HepG2 (cell line): Measurements from ENCODE around the gene PRTN3. TPM values are rescaled to one million over a fixed set of nuclear protein-coding genes. Genes with fewer than 3 reads are reported as not detected.

Experiments
- ATAC-seq: fragments of 200-7000 bp; cut with Tn5 transposase; 3 replicates; pipeline ENCODE4 v1.9.1; 2020; ENCODE audit warnings: mild to moderate bottlenecking, moderate library complexity
- BruUV-seq: library from RNA; stranded (reverse); fragments of 400-500 nt; replicated peaks from 2 replicates; lab custom pipeline; 2021; lab: Mats Ljungman, UMichigan
- CTCF ChIA-PET: fragments of 300-600 bp; formaldehyde crosslinking; extraction: SDS; loops from one replicate; lab custom pipeline; 2021; ENCODE audit warnings: low total read pairs, inconsistent platforms, low intra/inter-chr PET ratio; lab: Yijun Ruan, JAX
- POLR2A ChIA-PET: fragments of 350-600 bp; sonication (Branson Sonifier 250); formaldehyde crosslinking; loops from one replicate; lab custom pipeline; 2020; ENCODE audit warnings: antibody characterized with exemption, inconsistent platforms; lab: Yijun Ruan, JAX
- DNase-seq: peaks from one replicate; pipeline ENCODE4 v3.0.0-alpha.2; 2015; ENCODE audit warnings: low spot score
- FAIRE-seq: peaks from 3 replicates; lab custom pipeline; 2011; peaks lifted over from hg19 to GRCh38; lab: Jason Lieb, UNC
- H2AFZ ChIP-seq: one replicate; pipeline ENCODE4 v1.6.1; 2011; ENCODE audit warnings: low read length, inconsistent platforms
- H3K27ac ChIP-seq: fragments of 300-600 bp; 3 replicates; pipeline ENCODE4 v1.8.0; 2011; ENCODE audit warnings: mixed run types, mild to moderate bottlenecking, mixed read lengths, low read length, inconsistent platforms; ENCODE audit not compliant: insufficient read depth; ENCODE audit errors: extremely low read length
- H3K27me3 ChIP-seq, 2 experiments: fragments of 200-600 bp in 1 of 2; 2 replicates in 1 of 2; 3 replicates in 1 of 2; pipeline versions ENCODE4 v1.6.0 to v1.8.0; 2011; ENCODE audit warnings: low read length in 2 of 2, mild to moderate bottlenecking in 2 of 2, moderate library complexity in 2 of 2, inconsistent platforms in 1 of 2; ENCODE audit not compliant: insufficient read depth in 2 of 2, control insufficient read depth in 1 of 2
- H3K36me3 ChIP-seq, 2 experiments: fragments of 200-600 bp in 1 of 2; replicated peaks in 1 of 2; 2 replicates in 1 of 2; 3 replicates in 1 of 2; pipeline versions ENCODE4 v1.5.1 to v1.8.0; 2011; ENCODE audit warnings: low read length in 2 of 2, inconsistent platforms in 1 of 2; ENCODE audit not compliant: insufficient read depth in 2 of 2, control insufficient read depth in 1 of 2
- H3K4me1 ChIP-seq: 2 replicates; pipeline ENCODE4 v1.5.1; 2012; ENCODE audit warnings: low read length, inconsistent platforms; ENCODE audit not compliant: insufficient read depth
- H3K4me2 ChIP-seq: 2 replicates; pipeline ENCODE4 v1.6.0; 2011; ENCODE audit warnings: low read depth, low read length, inconsistent platforms
- H3K4me3 ChIP-seq, 3 experiments: fragments of 200-600 bp in 1 of 3; sonication (generic), shearing (Covaris generic) in 1 of 3; replicated peaks in 1 of 3; 2 replicates each; pipeline ENCODE4 v1.5.1; 2011 to 2016; ENCODE audit warnings: low read length in 3 of 3, inconsistent platforms in 2 of 3, low read depth in 2 of 3, mild to moderate bottlenecking in 2 of 3, control low read depth in 1 of 3, mixed read lengths in 1 of 3; ENCODE audit not compliant: insufficient read depth in 1 of 3
- H3K79me2 ChIP-seq: one replicate; pipeline ENCODE4 v1.6.1; 2011; ENCODE audit warnings: low read length, inconsistent platforms; ENCODE audit not compliant: insufficient read depth
- H3K9ac ChIP-seq: 2 replicates; pipeline ENCODE4 v1.6.0; 2011; ENCODE audit warnings: mild to moderate bottlenecking, low read depth, low read length, inconsistent platforms; ENCODE audit not compliant: insufficient read depth
- H3K9me3 ChIP-seq: 2 replicates; pipeline ENCODE4 v1.5.1; 2012; ENCODE audit warnings: mild to moderate bottlenecking, low read length
- H4K20me1 ChIP-seq: 2 replicates; pipeline ENCODE4 v1.6.0; 2011; ENCODE audit warnings: inconsistent platforms, mild to moderate bottlenecking, low read length, moderate library complexity; ENCODE audit not compliant: insufficient read depth
- CBX2 ChIP-seq, 2 experiments: fragments of 200-600 bp in 1 of 2; sonication (generic); formaldehyde crosslinking in 1 of 2; IDR thresholded peaks; 2 replicates each; pipeline versions ENCODE4 v1.7.0 to v1.8.1; 2018 to 2022; ENCODE audit warnings: low read depth in 2 of 2, low read length in 1 of 2, mild to moderate bottlenecking in 1 of 2, missing genetic modification reagents in 1 of 2
- MTF2 ChIP-seq: sonication (generic); formaldehyde crosslinking; IDR thresholded peaks from 2 replicates; pipeline ENCODE4 v1.5.0; 2020; ENCODE audit warnings: missing genetic modification reagents, borderline replicate concordance
- SALL1 ChIP-seq: sonication (generic); formaldehyde crosslinking; IDR thresholded peaks from 2 replicates; pipeline ENCODE4 v1.8.0; 2022; ENCODE audit warnings: mild to moderate bottlenecking, missing genetic modification reagents
- ZNF407 ChIP-seq: sonication (generic); formaldehyde crosslinking; IDR thresholded peaks from one replicate; pipeline ENCODE4 v1.5.1; 2020; ENCODE audit warnings: mild to moderate bottlenecking, missing genetic modification reagents; ENCODE audit errors: not compliant biosample characterization
- WGBS: methylation state at CpG from one replicate; pipeline ENCODE4 v1.1.6; 2017; ENCODE audit warnings: low lambda C conversion rate; 5-methylcytosine and 5-hydroxymethylcytosine counted together
- in situ Hi-C: cut with HindIII; loops from 2 replicates; pipeline ENCODE4 v1.10.0; 2017; ENCODE audit warnings: low pct_unique_long_range_greater_than_20kb; ENCODE audit not compliant: extremely low pct_ligation_motif_present
- intact Hi-C: fragments of 100-400 bp; cut with micrococcal nuclease; formaldehyde crosslinking; loops from one replicate; pipeline ENCODE4 v1.10.0; 2022; ENCODE audit not compliant: unreplicated experiment
- polyA plus RNA-seq, 8 experiments: library from polyadenylated mRNA; depleted of rRNA in 3 of 8; stranded (reverse) in 7 of 8; unstranded in 1 of 8; fragments of >200 nt; fragmentation: Illumina TruSeq in 4 of 8; extraction: Trizol in 4 of 8; gene quantifications; 2 replicates each; pipeline versions ENCODE4 v1.2.1 to v1.2.3, GENCODE V29; 2011 to 2016; ENCODE audit warnings: low read depth in 4 of 8, missing spikeins in 1 of 8, mixed read lengths in 1 of 8; ENCODE audit not compliant: insufficient read depth in 1 of 8
- total RNA-seq, 5 experiments: library from RNA; depleted of rRNA; stranded (reverse); fragments of >200 nt; fragmentation: Illumina TruSeq; extraction: Trizol; gene quantifications; 2 replicates each; pipeline ENCODE4 v1.2.3, GENCODE V29; 2016; ENCODE audit warnings: low read depth in 1 of 5
- TF ChIP-seq, protein P1 (sequence below): sonication (generic); formaldehyde crosslinking; IDR thresholded peaks from 2 replicates; pipeline ENCODE4 v1.4.0; 2020; ENCODE audit warnings: missing genetic modification reagents
- TF ChIP-seq, protein P2 (sequence below): sonication (generic); formaldehyde crosslinking; IDR thresholded peaks from 2 replicates; pipeline ENCODE4 v1.5.0; 2020; ENCODE audit warnings: mild to moderate bottlenecking, missing genetic modification reagents

PRTN3 gene
- total and polyA plus RNA-seq, 2 of the 13 experiments (the other 11 are each of a cell fraction or from before 2014, with no cell fraction given) = not detected

GRCh38 chr19:850979-851335 is 10.2 kb downstream of the PRTN3 start:
- Histone ChIP-seq H3K4me2 (peak overlapping the region; percentile 54; the same call in 1 of the 2 replicates), H3K4me1 (peaks cover 18% of the 10 kb centered on the region; the same call in 1 of the 2 replicates), H3K27me3 (peaks cover 10 to 45% of the 10 kb centered on the region in 2 experiments), H3K36me3 (no peaks in the 10 kb centered on the region), H2AFZ (no peak overlapping the region)
- no peak for FAIRE-seq
- no peak for DNase-seq
- TF ChIP-seq SALL1 (0 out of 2 replicates have a peak, but pooled peaks have one; percentile 6), CBX2 (IDR thresholded peaks at IDR 0.05; ENCODE audit: low read depth, low read length) (no peak), CBX2 (CRISPR knock-in tag; IDR thresholded peaks at IDR 0.05; ENCODE audit: low read depth) (no peak), ZNF407 (CRISPR knock-in tag) (no peak), MTF2 (0 out of 2 replicates have a peak, but pooled peaks have one; percentile 3)
- TF ChIP-seq, protein P1, sequence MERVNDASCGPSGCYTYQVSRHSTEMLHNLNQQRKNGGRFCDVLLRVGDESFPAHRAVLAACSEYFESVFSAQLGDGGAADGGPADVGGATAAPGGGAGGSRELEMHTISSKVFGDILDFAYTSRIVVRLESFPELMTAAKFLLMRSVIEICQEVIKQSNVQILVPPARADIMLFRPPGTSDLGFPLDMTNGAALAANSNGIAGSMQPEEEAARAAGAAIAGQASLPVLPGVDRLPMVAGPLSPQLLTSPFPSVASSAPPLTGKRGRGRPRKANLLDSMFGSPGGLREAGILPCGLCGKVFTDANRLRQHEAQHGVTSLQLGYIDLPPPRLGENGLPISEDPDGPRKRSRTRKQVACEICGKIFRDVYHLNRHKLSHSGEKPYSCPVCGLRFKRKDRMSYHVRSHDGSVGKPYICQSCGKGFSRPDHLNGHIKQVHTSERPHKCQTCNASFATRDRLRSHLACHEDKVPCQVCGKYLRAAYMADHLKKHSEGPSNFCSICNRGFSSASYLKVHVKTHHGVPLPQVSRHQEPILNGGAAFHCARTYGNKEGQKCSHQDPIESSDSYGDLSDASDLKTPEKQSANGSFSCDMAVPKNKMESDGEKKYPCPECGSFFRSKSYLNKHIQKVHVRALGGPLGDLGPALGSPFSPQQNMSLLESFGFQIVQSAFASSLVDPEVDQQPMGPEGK (CRISPR knock-in tag) = no peak
- TF ChIP-seq, protein P2, sequence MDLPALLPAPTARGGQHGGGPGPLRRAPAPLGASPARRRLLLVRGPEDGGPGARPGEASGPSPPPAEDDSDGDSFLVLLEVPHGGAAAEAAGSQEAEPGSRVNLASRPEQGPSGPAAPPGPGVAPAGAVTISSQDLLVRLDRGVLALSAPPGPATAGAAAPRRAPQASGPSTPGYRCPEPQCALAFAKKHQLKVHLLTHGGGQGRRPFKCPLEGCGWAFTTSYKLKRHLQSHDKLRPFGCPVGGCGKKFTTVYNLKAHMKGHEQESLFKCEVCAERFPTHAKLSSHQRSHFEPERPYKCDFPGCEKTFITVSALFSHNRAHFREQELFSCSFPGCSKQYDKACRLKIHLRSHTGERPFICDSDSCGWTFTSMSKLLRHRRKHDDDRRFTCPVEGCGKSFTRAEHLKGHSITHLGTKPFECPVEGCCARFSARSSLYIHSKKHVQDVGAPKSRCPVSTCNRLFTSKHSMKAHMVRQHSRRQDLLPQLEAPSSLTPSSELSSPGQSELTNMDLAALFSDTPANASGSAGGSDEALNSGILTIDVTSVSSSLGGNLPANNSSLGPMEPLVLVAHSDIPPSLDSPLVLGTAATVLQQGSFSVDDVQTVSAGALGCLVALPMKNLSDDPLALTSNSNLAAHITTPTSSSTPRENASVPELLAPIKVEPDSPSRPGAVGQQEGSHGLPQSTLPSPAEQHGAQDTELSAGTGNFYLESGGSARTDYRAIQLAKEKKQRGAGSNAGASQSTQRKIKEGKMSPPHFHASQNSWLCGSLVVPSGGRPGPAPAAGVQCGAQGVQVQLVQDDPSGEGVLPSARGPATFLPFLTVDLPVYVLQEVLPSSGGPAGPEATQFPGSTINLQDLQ (CRISPR knock-in tag) = no peak
- TF ChIP-seq, all 625 proteins: peak for 2
- in situ Hi-C loops = loop anchor here (10.0 kb wide), 1 partner anchor 86 kb away; no protein-coding TSS in a partner anchor
- H3K79me2 ChIP-seq = no peaks in the 10 kb centered on the region
- WGBS = 9% methylated on average over 9 of the region's 13 CpGs
- intact Hi-C loops = no loop called here
- H3K4me3 ChIP-seq = peak overlapping the region in 1 of 3 experiments; percentile 24; a peak in 1 of 6 replicates
- no peaks in the 10 kb centered on the region for H3K9me3 ChIP-seq
- ATAC-seq = no peak
- H3K27ac ChIP-seq = no peak overlapping the region
- no peaks in the 10 kb centered on the region for H4K20me1 ChIP-seq
- no TSS peak for BruUV-seq
- CTCF ChIA-PET = no interaction called here
- POLR2A ChIA-PET = interaction anchor here (0.9 to 1.1 kb wide), 2 partner anchors 52 to 69 kb away, joined by 3 to 4 read pairs; no protein-coding TSS in a partner anchor
- no peak overlapping the region for H3K9ac ChIP-seq
